ENCODE results near the gene SLC35E2B. TPM values are rescaled to one million over a fixed set of nuclear protein-coding genes. Genes with fewer than 3 reads are reported as not detected.
"Not testable (repeated sequence)": the region's sequence is repeated elsewhere in the genome, so short reads cannot be mapped to it uniquely, and the experiment has no call there.

Gene SLC35E2B
- polyA plus RNA-seq, 1 donor from 2014 or later, result 93.2 TPM

DNA sequence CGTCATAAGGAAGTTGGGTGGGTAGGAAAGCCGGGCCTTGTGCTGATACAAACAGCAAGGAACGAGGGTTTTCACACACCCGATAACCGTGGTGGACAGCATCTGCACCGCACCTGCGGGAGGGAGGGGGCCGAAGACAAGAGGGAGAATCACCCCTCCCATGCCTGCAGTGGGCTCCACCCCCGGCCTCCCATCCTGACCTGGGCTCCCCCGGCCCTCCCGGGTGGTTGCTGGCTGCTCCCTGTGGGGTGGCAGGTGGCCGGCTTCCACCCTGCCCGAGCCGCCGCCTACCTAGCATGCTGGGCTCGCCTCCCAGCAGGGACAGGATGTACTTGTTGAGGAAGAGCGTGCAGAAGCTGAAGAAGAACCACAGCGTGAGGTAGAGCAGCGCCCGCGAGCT lies 16.5 kb downstream of the SLC35E2B start:
- H4K20me1 ChIP-seq (ENCODE audit: insufficient read depth); H3K4me2 ChIP-seq (ENCODE audit: low read length); H3K36me3 ChIP-seq (ENCODE audit: insufficient read depth, low read length); H3K27me3 ChIP-seq (ENCODE audit: insufficient read depth, low read depth, low read length); H2AFZ ChIP-seq (ENCODE audit: low read depth, low read length); H3K9me3 ChIP-seq (ENCODE audit: low read length); H3F3A ChIP-seq (ENCODE audit: insufficient read depth, low read length, poor library complexity, severe bottlenecking); H3K9me2 ChIP-seq (ENCODE audit: insufficient read depth, low read length); H3K9ac ChIP-seq (ENCODE audit: low read length); H3K4me3 ChIP-seq (ENCODE audit: low read length); H3K27ac ChIP-seq (ENCODE audit: low read length): not testable (repeated sequence)
- peaks cover 24% of the 10 kb centered on the region for H3K79me2 ChIP-seq (replicated peaks; ENCODE audit: insufficient read depth, low read length)

DNA sequence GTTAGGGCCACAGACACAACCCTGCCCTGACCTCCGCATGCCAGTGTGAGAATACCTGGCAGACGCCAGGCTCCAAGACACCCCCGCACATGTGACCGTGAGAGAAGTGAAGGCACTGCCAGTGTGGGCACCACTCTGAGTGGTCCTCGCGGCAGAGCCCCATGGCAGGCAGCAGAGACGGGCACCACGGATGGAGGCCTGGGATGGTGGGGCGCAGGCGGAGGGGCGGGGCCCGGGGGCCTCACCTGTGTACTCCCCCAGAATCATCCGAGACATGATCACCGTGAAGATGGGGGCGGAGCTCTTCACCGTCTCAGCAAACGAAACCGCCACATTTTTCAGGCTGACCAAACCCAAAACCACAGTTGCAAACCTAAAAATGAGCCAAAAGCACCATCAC lies 17.4 kb downstream of the SLC35E2B start:
- H3K27me3 ChIP-seq (ENCODE audit: insufficient read depth, low read depth, low read length); H3K9me3 ChIP-seq (ENCODE audit: low read length); H3K36me3 ChIP-seq (ENCODE audit: insufficient read depth, low read length); H3K4me3 ChIP-seq (ENCODE audit: low read length); H2AFZ ChIP-seq (ENCODE audit: low read depth, low read length); H3K27ac ChIP-seq (ENCODE audit: low read length); H3F3A ChIP-seq (ENCODE audit: insufficient read depth, low read length, poor library complexity, severe bottlenecking); H3K9ac ChIP-seq (ENCODE audit: low read length); H4K20me1 ChIP-seq (ENCODE audit: insufficient read depth); H3K4me2 ChIP-seq (ENCODE audit: low read length); H3K9me2 ChIP-seq (ENCODE audit: insufficient read depth, low read length): not testable (repeated sequence)
- H3K79me2 ChIP-seq (replicated peaks; ENCODE audit: insufficient read depth, low read length), result peaks cover 20% of the 10 kb centered on the region

DNA sequence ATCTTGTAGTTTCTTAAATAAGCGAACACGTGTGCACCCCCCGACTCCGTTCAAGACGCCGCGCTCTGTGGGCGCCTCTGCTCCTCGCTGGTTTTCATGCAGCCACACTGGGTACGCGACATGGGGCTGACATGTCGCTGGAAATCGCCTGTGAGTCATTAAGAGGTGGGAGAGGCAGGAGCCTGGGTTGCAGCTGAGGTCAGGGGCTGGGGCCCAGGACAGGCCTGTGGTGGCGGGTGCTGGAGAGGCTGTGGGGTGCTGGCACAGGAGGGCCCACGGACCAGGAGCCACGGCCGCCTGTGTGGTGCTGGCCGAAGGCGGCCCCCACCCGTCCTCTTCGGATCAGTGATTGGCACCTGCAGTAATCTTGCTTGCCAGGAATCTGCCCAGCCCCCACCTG lies 17.8 kb downstream of the SLC35E2B start:
- not testable (repeated sequence) for H3K9me2 ChIP-seq (ENCODE audit: insufficient read depth, low read length); H3K27me3 ChIP-seq (ENCODE audit: insufficient read depth, low read depth, low read length); H3K4me3 ChIP-seq (ENCODE audit: low read length); H3K36me3 ChIP-seq (ENCODE audit: insufficient read depth, low read length); H2AFZ ChIP-seq (ENCODE audit: low read depth, low read length); H3F3A ChIP-seq (ENCODE audit: insufficient read depth, low read length, poor library complexity, severe bottlenecking); H3K27ac ChIP-seq (ENCODE audit: low read length); H4K20me1 ChIP-seq (ENCODE audit: insufficient read depth); H3K9ac ChIP-seq (ENCODE audit: low read length); H3K9me3 ChIP-seq (ENCODE audit: low read length); H3K4me2 ChIP-seq (ENCODE audit: low read length)
- peaks cover 17% of the 10 kb centered on the region for H3K79me2 ChIP-seq (replicated peaks; ENCODE audit: insufficient read depth, low read length)

DNA sequence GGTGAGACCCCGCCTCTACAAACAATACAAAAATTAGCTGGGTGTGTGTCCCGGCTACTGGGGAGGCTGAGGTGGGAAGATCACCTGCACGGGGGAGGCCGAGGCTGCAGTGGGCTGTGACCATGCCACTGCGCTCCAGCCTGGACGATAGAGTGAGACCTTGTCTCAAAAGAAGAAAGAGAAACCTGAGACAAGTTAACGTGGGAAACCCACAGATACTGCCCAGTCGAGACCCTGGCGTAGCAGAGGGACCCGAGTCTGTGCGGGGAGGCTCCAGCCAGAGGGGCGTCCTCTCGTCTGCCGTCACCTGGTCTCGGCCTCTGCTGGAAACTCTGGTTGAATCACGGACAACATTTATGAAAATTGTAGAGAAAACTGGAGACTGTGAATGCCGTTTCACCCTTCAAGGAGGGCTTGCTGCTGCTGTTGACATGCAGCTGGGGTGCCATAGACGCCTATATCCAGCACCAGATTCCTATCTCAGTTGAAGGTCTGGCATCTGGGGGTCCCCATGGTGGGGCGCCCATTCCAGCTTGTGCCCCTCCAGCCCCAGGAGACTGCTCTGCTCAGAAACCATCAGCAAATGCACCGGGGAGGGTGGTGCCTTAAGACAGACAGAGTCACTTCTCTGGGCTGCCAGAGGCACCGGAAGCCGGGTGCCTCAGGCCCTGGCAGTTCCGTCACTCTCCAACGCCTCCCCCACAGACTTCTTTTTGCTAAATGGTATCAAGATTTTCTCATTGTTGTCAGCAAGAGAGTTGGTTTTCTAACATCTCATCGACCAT lies 20.2 kb downstream of the SLC35E2B start:
- no peak overlapping the region for H3K4me2 ChIP-seq (ENCODE audit: low read length)
- no peaks in the 10 kb centered on the region for H3K9me2 ChIP-seq (ENCODE audit: insufficient read depth, low read length)
- TF ChIP-seq EZH2 (IDR thresholded peaks at IDR 0.05; ENCODE audit: borderline replicate concordance, insufficient read depth, low read length, poor library complexity, severe bottlenecking) (no peak), SMC3 (conservative IDR thresholded peaks at IDR 0.05; ENCODE audit: poor library complexity) (no peak), MXI1 (conservative IDR thresholded peaks at IDR 0.05; ENCODE audit: poor library complexity, severe bottlenecking) (no peak), EP300 (conservative IDR thresholded peaks at IDR 0.05; ENCODE audit: poor library complexity, severe bottlenecking) (no peak), TAF1 (IDR thresholded peaks at IDR 0.05; ENCODE audit: low read depth) (no peak), RAD21 (conservative IDR thresholded peaks at IDR 0.05) (no peak), POLR2AphosphoS5 (IDR thresholded peaks at IDR 0.05) (no peak)
- TF ChIP-seq, protein P1, sequence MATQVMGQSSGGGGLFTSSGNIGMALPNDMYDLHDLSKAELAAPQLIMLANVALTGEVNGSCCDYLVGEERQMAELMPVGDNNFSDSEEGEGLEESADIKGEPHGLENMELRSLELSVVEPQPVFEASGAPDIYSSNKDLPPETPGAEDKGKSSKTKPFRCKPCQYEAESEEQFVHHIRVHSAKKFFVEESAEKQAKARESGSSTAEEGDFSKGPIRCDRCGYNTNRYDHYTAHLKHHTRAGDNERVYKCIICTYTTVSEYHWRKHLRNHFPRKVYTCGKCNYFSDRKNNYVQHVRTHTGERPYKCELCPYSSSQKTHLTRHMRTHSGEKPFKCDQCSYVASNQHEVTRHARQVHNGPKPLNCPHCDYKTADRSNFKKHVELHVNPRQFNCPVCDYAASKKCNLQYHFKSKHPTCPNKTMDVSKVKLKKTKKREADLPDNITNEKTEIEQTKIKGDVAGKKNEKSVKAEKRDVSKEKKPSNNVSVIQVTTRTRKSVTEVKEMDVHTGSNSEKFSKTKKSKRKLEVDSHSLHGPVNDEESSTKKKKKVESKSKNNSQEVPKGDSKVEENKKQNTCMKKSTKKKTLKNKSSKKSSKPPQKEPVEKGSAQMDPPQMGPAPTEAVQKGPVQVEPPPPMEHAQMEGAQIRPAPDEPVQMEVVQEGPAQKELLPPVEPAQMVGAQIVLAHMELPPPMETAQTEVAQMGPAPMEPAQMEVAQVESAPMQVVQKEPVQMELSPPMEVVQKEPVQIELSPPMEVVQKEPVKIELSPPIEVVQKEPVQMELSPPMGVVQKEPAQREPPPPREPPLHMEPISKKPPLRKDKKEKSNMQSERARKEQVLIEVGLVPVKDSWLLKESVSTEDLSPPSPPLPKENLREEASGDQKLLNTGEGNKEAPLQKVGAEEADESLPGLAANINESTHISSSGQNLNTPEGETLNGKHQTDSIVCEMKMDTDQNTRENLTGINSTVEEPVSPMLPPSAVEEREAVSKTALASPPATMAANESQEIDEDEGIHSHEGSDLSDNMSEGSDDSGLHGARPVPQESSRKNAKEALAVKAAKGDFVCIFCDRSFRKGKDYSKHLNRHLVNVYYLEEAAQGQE (IDR thresholded peaks at IDR 0.05; ENCODE audit: borderline replicate concordance), result no peak
- TF ChIP-seq, protein P2, sequence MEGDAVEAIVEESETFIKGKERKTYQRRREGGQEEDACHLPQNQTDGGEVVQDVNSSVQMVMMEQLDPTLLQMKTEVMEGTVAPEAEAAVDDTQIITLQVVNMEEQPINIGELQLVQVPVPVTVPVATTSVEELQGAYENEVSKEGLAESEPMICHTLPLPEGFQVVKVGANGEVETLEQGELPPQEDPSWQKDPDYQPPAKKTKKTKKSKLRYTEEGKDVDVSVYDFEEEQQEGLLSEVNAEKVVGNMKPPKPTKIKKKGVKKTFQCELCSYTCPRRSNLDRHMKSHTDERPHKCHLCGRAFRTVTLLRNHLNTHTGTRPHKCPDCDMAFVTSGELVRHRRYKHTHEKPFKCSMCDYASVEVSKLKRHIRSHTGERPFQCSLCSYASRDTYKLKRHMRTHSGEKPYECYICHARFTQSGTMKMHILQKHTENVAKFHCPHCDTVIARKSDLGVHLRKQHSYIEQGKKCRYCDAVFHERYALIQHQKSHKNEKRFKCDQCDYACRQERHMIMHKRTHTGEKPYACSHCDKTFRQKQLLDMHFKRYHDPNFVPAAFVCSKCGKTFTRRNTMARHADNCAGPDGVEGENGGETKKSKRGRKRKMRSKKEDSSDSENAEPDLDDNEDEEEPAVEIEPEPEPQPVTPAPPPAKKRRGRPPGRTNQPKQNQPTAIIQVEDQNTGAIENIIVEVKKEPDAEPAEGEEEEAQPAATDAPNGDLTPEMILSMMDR (IDR thresholded peaks at IDR 0.05; ENCODE audit: poor library complexity, severe bottlenecking), result no peak
- peaks cover 4% of the 10 kb centered on the region for H3K79me2 ChIP-seq (replicated peaks; ENCODE audit: insufficient read depth, low read length)
- H4K20me1 ChIP-seq (ENCODE audit: insufficient read depth), result no peaks in the 10 kb centered on the region
- H3K27ac ChIP-seq (ENCODE audit: low read length), result no peak overlapping the region
- H3K9ac ChIP-seq (ENCODE audit: low read length), result no peak overlapping the region
- no peaks in the 10 kb centered on the region for H3K9me3 ChIP-seq (ENCODE audit: low read length)
- no peak overlapping the region for H2AFZ ChIP-seq (ENCODE audit: low read depth, low read length)
- H3F3A ChIP-seq (ENCODE audit: insufficient read depth, low read length, poor library complexity, severe bottlenecking), result no peaks in the 10 kb centered on the region
- no peak overlapping the region for H3K4me3 ChIP-seq (ENCODE audit: low read length)
- peaks cover 8% of the 10 kb centered on the region for H3K36me3 ChIP-seq (ENCODE audit: insufficient read depth, low read length)
- H3K27me3 ChIP-seq (ENCODE audit: insufficient read depth, low read depth, low read length), result no peaks in the 10 kb centered on the region
